ENCODE results near the gene GLCE. TPM values are rescaled to one million over a fixed set of nuclear protein-coding genes. Genes with fewer than 3 reads are reported as not detected.

Gene GLCE
- total RNA-seq, 1 donor: 14.8 TPM

DNA sequence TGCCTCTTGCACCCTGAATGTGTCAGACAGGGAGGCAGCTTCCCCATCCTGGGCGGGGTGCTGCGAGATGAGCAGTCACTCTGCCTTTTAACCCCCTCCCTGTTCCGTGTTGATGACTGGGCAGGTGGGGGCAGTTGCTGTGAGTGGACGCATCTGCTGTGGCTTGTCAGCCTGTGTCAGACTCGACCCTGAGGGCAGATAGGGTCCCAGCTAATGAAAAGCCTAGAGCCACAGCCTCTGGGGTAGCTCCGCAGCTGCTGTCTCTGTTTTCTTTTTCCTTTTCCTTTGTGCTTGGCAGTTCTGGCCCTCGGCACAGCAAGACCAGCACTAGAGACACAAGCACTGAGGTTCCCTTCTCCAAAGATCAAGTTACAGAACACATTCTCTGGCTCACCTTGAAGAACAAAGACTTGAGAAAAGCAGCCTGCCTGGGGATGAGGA lies 43.0 kb upstream of the GLCE start:
- H3K36me3 ChIP-seq (ENCODE audit: insufficient read depth, low read length): no peaks in the 10 kb centered on the region
- H4K20me1 ChIP-seq (ENCODE audit: insufficient read depth, low read length): no peaks in the 10 kb centered on the region
- DNase-seq (ENCODE audit: insufficient read length, low spot score, missing footprints): no peak
- H3K4me2 ChIP-seq (ENCODE audit: insufficient read depth, low read length): no peak overlapping the region
- no peaks in the 10 kb centered on the region for H3K4me1 ChIP-seq (ENCODE audit: insufficient read depth, low read length)
- H3K4me3 ChIP-seq (ENCODE audit: insufficient read depth, low read length): no peak overlapping the region
- no peaks in the 10 kb centered on the region for H3K9me3 ChIP-seq (ENCODE audit: low read depth, low read length)
- TF ChIP-seq, protein P1, sequence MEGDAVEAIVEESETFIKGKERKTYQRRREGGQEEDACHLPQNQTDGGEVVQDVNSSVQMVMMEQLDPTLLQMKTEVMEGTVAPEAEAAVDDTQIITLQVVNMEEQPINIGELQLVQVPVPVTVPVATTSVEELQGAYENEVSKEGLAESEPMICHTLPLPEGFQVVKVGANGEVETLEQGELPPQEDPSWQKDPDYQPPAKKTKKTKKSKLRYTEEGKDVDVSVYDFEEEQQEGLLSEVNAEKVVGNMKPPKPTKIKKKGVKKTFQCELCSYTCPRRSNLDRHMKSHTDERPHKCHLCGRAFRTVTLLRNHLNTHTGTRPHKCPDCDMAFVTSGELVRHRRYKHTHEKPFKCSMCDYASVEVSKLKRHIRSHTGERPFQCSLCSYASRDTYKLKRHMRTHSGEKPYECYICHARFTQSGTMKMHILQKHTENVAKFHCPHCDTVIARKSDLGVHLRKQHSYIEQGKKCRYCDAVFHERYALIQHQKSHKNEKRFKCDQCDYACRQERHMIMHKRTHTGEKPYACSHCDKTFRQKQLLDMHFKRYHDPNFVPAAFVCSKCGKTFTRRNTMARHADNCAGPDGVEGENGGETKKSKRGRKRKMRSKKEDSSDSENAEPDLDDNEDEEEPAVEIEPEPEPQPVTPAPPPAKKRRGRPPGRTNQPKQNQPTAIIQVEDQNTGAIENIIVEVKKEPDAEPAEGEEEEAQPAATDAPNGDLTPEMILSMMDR (IDR thresholded peaks at IDR 0.05; ENCODE audit: extremely low read depth, low read depth, low read length): no peak
- H3K79me2 ChIP-seq (ENCODE audit: insufficient read depth, low read length): no peaks in the 10 kb centered on the region
- H3K27ac ChIP-seq (ENCODE audit: low read depth, low read length): no peak overlapping the region
- H3K27me3 ChIP-seq (ENCODE audit: insufficient read depth, low read length): peaks cover 79% of the 10 kb centered on the region
- no peak overlapping the region for H2AFZ ChIP-seq (ENCODE audit: low read length)

DNA sequence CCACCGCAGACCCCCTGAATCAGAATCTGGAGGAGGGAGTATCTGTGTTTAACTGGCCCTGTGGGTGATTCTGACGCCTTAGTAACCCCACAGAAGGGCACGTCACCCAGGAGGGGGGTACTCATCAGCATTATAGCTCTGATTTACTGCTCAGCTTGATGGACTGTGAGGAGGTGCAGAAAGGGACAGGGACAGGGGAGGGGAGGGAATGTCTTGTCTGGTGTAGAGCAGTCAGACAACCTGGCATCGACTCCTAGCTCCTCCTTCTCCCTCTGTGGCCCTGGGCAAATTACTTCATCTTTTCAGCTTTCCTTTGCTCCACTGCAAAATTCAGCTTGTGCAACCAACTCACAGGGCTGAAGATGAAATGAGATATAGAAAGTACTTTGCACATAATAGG lies 42.3 kb upstream of the GLCE start:
- DNase-seq (ENCODE audit: insufficient read length, low spot score, missing footprints): no peak
- TF ChIP-seq, protein P1 (IDR thresholded peaks at IDR 0.05; ENCODE audit: extremely low read depth, low read depth, low read length): no peak
- Histone ChIP-seq H3K9me3 (ENCODE audit: low read depth, low read length) (no peaks in the 10 kb centered on the region), H3K4me1 (ENCODE audit: insufficient read depth, low read length) (no peaks in the 10 kb centered on the region), H4K20me1 (ENCODE audit: insufficient read depth, low read length) (no peaks in the 10 kb centered on the region), H3K27me3 (ENCODE audit: insufficient read depth, low read length) (peaks cover 79% of the 10 kb centered on the region), H2AFZ (ENCODE audit: low read length) (no peak overlapping the region), H3K36me3 (ENCODE audit: insufficient read depth, low read length) (no peaks in the 10 kb centered on the region), H3K79me2 (ENCODE audit: insufficient read depth, low read length) (no peaks in the 10 kb centered on the region), H3K4me3 (ENCODE audit: insufficient read depth, low read length) (no peak overlapping the region), H3K4me2 (ENCODE audit: insufficient read depth, low read length) (no peak overlapping the region), H3K27ac (ENCODE audit: low read depth, low read length) (no peak overlapping the region)

DNA sequence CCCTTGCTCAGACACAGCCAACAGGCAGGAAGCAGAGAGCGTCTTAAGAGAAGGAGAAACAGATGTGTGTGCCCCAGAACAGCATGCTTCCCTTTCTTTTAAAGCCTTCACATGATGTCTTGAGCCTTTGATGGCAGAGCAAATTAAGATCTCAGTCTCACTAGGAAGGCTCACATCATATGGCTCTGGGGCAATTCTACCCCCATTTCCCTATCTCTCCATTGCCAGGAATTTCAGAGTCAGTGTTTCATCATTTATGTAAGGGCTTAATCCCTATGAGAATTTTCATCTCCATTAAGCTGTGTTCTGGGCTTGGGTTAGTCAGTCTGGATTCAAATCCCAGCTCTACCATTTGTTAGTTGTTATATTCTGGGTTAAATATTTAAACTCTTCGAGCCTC lies 41.4 kb upstream of the GLCE start:
- H3K27me3 ChIP-seq (ENCODE audit: insufficient read depth, low read length): peaks cover 73% of the 10 kb centered on the region

DNA sequence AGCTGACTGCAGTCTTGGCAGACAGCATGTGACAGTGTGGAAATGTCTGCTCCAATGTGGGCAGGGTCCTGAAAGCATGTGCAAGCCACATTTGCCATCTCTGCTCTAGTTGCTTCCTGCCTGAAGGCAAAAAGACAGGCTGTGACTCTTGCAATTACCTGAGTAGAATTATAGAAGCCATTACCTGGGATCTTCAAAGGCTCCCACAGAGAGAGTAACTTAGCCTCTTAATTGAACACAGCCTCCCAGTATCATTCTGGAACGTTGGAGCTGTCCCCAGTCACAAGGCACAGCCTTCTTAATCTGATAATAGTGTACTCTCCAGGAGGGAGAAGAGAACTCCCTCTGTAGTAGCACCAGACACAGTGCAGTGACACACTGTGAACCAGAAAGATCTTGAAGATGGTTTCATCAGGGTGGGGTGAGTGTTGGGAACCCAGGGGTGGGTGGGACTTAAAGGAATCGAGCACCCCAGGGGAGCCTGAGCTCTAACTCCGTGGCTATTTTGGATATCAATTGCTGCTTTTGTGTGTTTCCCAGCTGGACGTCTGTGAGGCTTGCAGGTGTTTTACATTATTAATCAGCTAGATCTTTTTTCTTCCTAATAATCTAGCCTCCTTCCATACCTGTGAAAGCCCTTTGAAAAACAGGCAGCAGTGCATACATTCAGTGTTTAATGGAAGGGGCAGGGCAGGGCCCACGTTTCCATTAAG lies 40.6 kb upstream of the GLCE start:
- H3K9me3 ChIP-seq (ENCODE audit: low read depth, low read length): no peaks in the 10 kb centered on the region
- H2AFZ ChIP-seq (ENCODE audit: low read length): no peak overlapping the region
- peaks cover 65% of the 10 kb centered on the region for H3K27me3 ChIP-seq (ENCODE audit: insufficient read depth, low read length)

More for the DNA sequence above, 41.4 kb upstream of the GLCE start:
- DNase-seq (ENCODE audit: insufficient read length, low spot score, missing footprints): no peak
- Histone ChIP-seq H3K27ac (ENCODE audit: low read depth, low read length) (no peak overlapping the region), H4K20me1 (ENCODE audit: insufficient read depth, low read length) (no peaks in the 10 kb centered on the region), H3K4me2 (ENCODE audit: insufficient read depth, low read length) (no peak overlapping the region), H3K9me3 (ENCODE audit: low read depth, low read length) (no peaks in the 10 kb centered on the region), H3K4me1 (ENCODE audit: insufficient read depth, low read length) (no peaks in the 10 kb centered on the region), H3K36me3 (ENCODE audit: insufficient read depth, low read length) (no peaks in the 10 kb centered on the region), H3K4me3 (ENCODE audit: insufficient read depth, low read length) (no peak overlapping the region), H3K79me2 (ENCODE audit: insufficient read depth, low read length) (no peaks in the 10 kb centered on the region), H2AFZ (ENCODE audit: low read length) (no peak overlapping the region)
- TF ChIP-seq, protein P1 (IDR thresholded peaks at IDR 0.05; ENCODE audit: extremely low read depth, low read depth, low read length): no peak

More for the DNA sequence above, 40.6 kb upstream of the GLCE start:
- Histone ChIP-seq H3K4me1 (ENCODE audit: insufficient read depth, low read length) (no peaks in the 10 kb centered on the region), H3K27ac (ENCODE audit: low read depth, low read length) (no peak overlapping the region), H3K79me2 (ENCODE audit: insufficient read depth, low read length) (no peaks in the 10 kb centered on the region), H3K4me3 (ENCODE audit: insufficient read depth, low read length) (no peak overlapping the region), H4K20me1 (ENCODE audit: insufficient read depth, low read length) (no peaks in the 10 kb centered on the region), H3K4me2 (ENCODE audit: insufficient read depth, low read length) (no peak overlapping the region), H3K36me3 (ENCODE audit: insufficient read depth, low read length) (no peaks in the 10 kb centered on the region)
- TF ChIP-seq, protein P1 (IDR thresholded peaks at IDR 0.05; ENCODE audit: extremely low read depth, low read depth, low read length): no peak
- no peak for DNase-seq (ENCODE audit: insufficient read length, low spot score, missing footprints)
